Gastrocnemius medialis (tissue), 4 donors: Measurements from ENCODE around the gene CDNF. TPM values are rescaled to one million over a fixed set of nuclear protein-coding genes. Genes with fewer than 3 reads are reported as not detected.

Source experiments
- ATAC-seq, 2 donors: fragments of 150-250 bp; one replicate each; pipeline ENCODE4 v1.9.1; 2016
- DNase-seq, 2 donors: peaks; one replicate each; pipeline ENCODE4 v3.0.0-alpha.2; 2019
- H3K27ac ChIP-seq, 4 donors: fragments of 200-600 bp; sonication (generic); 1 replicate in 1 of 4; 2 replicates in 3 of 4; pipeline ENCODE4 v1.5.1; 2016 to 2018; ENCODE audit warnings: mild to moderate bottlenecking in 2 of 4, moderate library complexity in 1 of 4
- H3K27me3 ChIP-seq, 3 donors: fragments of 200-600 bp; sonication (generic) in 2 of 3; 1 replicate in 1 of 3; 2 replicates in 2 of 3; pipeline versions ENCODE4 v1.5.1 to v1.6.0; 2016 to 2019; ENCODE audit warnings: mild to moderate bottlenecking in 1 of 3, moderate library complexity in 1 of 3
- H3K36me3 ChIP-seq, 2 donors: fragments of 200-600 bp; sonication (generic) in 1 of 2; one replicate each; pipeline ENCODE4 v1.5.1; 2017 to 2018
- H3K4me1 ChIP-seq, 2 donors: fragments of 200-600 bp; sonication (generic) in 1 of 2; one replicate each; pipeline ENCODE4 v1.5.1; 2016 to 2017; ENCODE audit warnings: mild to moderate bottlenecking in 2 of 2
- H3K4me3 ChIP-seq, 4 donors: fragments of 200-600 bp; sonication (generic) in 3 of 4; 1 replicate in 1 of 4; 2 replicates in 3 of 4; pipeline ENCODE4 v1.5.1; 2016 to 2019; ENCODE audit warnings: mild to moderate bottlenecking in 2 of 4
- H3K9me3 ChIP-seq, 3 donors: fragments of 200-600 bp; sonication (generic) in 2 of 3; 1 replicate in 1 of 3; 2 replicates in 2 of 3; pipeline ENCODE4 v1.5.1; 2016 to 2019
- POLR2A ChIP-seq, 2 donors: fragments of 450-650 bp; IDR thresholded peaks; one replicate each; pipeline ENCODE4 v1.6.1; 2017; ENCODE audit warnings: antibody characterized with exemption in 2 of 2, mild to moderate bottlenecking in 2 of 2, moderate library complexity in 2 of 2
- in situ Hi-C, 4 donors: fragments of 200-750 bp; cut with MboI; loops; one replicate each; pipeline versions ENCODE4 v1.15.0 to v1.8.0; 2017; ENCODE audit warnings: low sequenced_read_pairs in 4 of 4
- intact Hi-C: fragments of 100-400 bp; cut with DNase I; formaldehyde crosslinking; loops from one replicate; pipeline ENCODE4 v1.15.1; 2023; ENCODE audit warnings: low total_unique reads
- total RNA-seq, 4 donors: library from RNA; depleted of rRNA; stranded (reverse); fragments of >200 nt; gene quantifications; one replicate each; pipeline versions ENCODE4 v1.1.0 to v1.2.3, GENCODE V29; 2016
- TF ChIP-seq, protein P1 (sequence below), 5 experiments: fragments of 450-650 bp in 3 of 5; fragments of 200-600 bp in 2 of 5; sonication (generic) in 2 of 5; IDR thresholded peaks in 4 of 5; conservative IDR thresholded peaks in 1 of 5; 1 replicate in 4 of 5; 2 replicates in 1 of 5; pipeline ENCODE4 v1.5.1; 2016 to 2019; ENCODE audit warnings: antibody characterized with exemption in 5 of 5, mild to moderate bottlenecking in 3 of 5, moderate library complexity in 3 of 5

The CDNF gene
- total RNA-seq, 4 donors from 2014 or later: 8.6 to 18.3 (median 10.9) TPM

DNA sequence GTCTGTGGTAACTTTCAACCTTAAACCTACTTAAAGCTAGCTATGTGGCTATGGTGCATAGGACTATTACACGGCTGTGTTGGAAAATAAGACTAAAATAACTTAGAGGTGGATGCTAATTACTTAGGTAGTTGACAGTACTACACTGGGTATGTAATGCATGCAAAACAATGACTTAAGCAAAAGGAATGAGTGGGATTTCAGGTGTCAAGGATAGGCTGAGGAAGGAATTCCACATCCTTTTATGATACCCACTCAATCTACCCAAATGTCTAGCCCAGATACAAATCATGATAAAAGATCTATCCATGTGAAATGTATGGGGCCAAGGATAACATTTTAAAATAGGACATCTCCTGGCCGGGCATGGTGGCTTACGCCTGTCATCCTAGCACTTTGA lies 13.9 kb downstream of the CDNF start:
- H3K9me3 ChIP-seq: no peaks in the 10 kb centered on the region
- in situ Hi-C loops: loop anchor here in 1 of 4 donors (10.0 kb wide), 1 partner anchor 319 kb away; no protein-coding TSS in a partner anchor
- no peak overlapping the region for H3K27ac ChIP-seq
- no peaks in the 10 kb centered on the region for H3K4me1 ChIP-seq
- no peak overlapping the region for H3K4me3 ChIP-seq
- intact Hi-C loops: loop anchor here (10.0 kb wide), 1 partner anchor 329 kb away; no protein-coding TSS in a partner anchor
- H3K27me3 ChIP-seq: no peaks in the 10 kb centered on the region
- DNase-seq (no peak), ATAC-seq (no peak)
- no peaks in the 10 kb centered on the region for H3K36me3 ChIP-seq
- TF ChIP-seq, protein P1, sequence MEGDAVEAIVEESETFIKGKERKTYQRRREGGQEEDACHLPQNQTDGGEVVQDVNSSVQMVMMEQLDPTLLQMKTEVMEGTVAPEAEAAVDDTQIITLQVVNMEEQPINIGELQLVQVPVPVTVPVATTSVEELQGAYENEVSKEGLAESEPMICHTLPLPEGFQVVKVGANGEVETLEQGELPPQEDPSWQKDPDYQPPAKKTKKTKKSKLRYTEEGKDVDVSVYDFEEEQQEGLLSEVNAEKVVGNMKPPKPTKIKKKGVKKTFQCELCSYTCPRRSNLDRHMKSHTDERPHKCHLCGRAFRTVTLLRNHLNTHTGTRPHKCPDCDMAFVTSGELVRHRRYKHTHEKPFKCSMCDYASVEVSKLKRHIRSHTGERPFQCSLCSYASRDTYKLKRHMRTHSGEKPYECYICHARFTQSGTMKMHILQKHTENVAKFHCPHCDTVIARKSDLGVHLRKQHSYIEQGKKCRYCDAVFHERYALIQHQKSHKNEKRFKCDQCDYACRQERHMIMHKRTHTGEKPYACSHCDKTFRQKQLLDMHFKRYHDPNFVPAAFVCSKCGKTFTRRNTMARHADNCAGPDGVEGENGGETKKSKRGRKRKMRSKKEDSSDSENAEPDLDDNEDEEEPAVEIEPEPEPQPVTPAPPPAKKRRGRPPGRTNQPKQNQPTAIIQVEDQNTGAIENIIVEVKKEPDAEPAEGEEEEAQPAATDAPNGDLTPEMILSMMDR (IDR thresholded peaks at IDR 0.05 in 4 of 5, conservative IDR thresholded peaks at IDR 0.05 in 1 of 5): no peak
- no peak for TF ChIP-seq POLR2A (IDR thresholded peaks at IDR 0.05)

DNA sequence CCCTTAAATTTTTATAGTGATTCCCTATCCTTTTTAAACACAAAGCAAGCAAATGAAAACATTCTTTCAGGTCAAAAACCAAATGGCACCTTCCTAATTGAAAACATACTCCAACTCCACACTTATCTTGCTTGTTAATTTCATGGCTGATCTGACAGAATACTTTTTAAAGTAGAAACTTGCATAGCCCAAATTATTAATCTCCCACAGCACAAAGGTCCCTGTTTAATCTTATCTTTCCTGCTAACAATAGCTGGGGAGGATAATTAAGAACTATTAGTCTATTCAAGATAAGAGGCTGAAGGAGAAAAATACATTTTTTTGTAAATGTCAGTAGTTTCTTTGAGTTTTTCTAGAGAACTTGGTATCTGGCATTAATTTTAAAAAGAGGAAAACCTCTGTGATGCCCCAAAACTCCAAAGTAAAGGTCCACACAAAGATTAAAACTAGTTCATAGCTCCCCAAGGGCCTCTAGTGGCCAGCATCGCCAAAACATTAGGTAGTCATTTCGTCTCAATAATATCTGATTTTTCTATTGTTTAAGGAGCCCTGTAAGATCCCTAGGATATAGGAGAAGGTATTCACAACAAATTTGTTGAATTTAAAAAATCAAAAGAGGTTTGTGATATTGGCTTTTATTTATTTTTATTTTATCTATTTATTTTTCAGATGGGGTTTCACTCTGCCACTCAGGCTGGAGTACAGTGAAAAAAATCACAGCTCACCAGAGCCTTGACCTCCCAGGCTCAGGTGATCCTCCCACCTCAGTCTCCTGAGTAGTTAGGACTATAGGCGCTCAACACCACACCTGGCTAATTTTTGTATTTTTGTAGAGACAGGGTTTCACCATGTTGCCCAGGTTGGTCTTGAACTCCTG lies 14.7 kb downstream of the CDNF start:
- intact Hi-C loops: loop anchor here (10.0 kb wide), 1 partner anchor 328 kb away; no protein-coding TSS in a partner anchor
- no peaks in the 10 kb centered on the region for H3K36me3 ChIP-seq
- no peak overlapping the region for H3K4me3 ChIP-seq
- H3K4me1 ChIP-seq: no peaks in the 10 kb centered on the region
- DNase-seq: no peak
- in situ Hi-C loops: loop anchor here in 1 of 4 donors (10.0 kb wide), 1 partner anchor 318 kb away; no protein-coding TSS in a partner anchor
- no peaks in the 10 kb centered on the region for H3K27me3 ChIP-seq
- TF ChIP-seq POLR2A (IDR thresholded peaks at IDR 0.05): no peak
- TF ChIP-seq, protein P1 (IDR thresholded peaks at IDR 0.05 in 4 of 5, conservative IDR thresholded peaks at IDR 0.05 in 1 of 5): peak in 2 of 5 experiments; percentile 28 to 33
- no peaks in the 10 kb centered on the region for H3K9me3 ChIP-seq
- no peak overlapping the region for H3K27ac ChIP-seq
- no peak for ATAC-seq

DNA sequence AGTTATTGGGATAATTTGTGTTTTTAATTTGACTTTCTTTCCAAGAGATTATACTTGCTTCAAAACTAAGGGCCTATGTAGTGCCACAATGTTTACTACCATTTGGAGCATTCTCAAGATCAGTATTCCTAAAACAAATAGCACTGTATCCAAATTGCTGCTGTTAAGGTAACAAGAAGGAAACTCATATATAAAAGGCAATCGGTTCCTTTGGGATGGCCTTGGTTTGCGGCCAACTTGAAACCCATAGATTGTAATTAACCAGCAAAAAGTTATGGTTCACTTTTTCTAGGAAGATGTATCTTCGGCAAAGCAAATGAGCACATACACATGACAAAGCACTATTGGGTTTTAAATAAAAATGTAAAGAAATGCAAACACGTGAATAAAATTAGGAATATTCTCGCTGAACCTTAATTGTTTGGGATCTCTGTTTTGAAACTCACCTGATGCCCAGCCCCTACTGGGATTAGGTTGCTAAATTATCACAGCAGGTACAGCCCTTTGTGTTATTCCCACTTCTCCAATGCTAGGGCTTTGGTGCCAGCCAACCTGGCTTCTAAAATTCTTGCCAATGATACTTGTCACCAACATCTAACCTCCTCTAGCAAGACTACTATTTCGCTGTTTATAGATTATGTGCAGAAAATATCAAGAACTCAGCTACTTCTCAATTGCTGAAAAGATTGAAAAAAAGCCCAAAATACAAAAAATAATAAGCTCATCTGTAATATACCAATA lies 16.0 kb downstream of the CDNF start:
- no peaks in the 10 kb centered on the region for H3K36me3 ChIP-seq
- intact Hi-C loops (loop anchor here (10.0 kb wide), 1 partner anchor 327 kb away; no protein-coding TSS in a partner anchor), in situ Hi-C loops (loop anchor here in 1 of 4 donors (10.0 kb wide), 1 partner anchor 317 kb away; no protein-coding TSS in a partner anchor)
- H3K4me1 ChIP-seq: no peaks in the 10 kb centered on the region
- H3K4me3 ChIP-seq: no peak overlapping the region
- TF ChIP-seq, protein P1 (IDR thresholded peaks at IDR 0.05 in 4 of 5, conservative IDR thresholded peaks at IDR 0.05 in 1 of 5): no peak
- TF ChIP-seq POLR2A (IDR thresholded peaks at IDR 0.05): no peak
- DNase-seq: no peak
- no peak overlapping the region for H3K27ac ChIP-seq
- no peak for ATAC-seq
- H3K27me3 ChIP-seq: no peaks in the 10 kb centered on the region
- H3K9me3 ChIP-seq: no peaks in the 10 kb centered on the region

DNA sequence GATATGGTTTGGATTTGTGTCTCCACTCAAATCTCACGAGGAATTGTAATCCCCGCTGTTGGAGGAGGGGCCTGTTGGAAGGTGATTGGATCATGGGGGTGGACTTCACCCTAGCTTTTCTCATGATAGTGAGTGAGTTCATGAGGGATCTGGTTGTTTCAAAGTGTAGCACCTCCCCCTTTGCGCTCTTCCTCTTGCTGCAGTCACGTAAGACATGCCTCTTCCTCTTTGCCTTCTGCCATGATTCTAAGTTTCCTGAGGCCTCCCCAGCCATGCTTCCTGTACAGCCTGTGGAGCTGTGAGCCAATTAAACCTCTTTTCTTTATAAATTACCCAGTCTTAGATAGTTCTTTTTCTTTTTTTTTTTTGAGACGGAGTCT lies 17.1 kb downstream of the CDNF start:
- H3K27ac ChIP-seq: no peak overlapping the region
- no peak for ATAC-seq

More for the DNA sequence above, 17.1 kb downstream of the CDNF start:
- Histone ChIP-seq H3K27me3 (no peaks in the 10 kb centered on the region), H3K9me3 (no peaks in the 10 kb centered on the region), H3K36me3 (no peaks in the 10 kb centered on the region), H3K4me3 (no peak overlapping the region), H3K4me1 (no peaks in the 10 kb centered on the region)
- in situ Hi-C loops: loop anchor here in 1 of 4 donors (10.0 kb wide), 1 partner anchor 316 kb away; no protein-coding TSS in a partner anchor
- intact Hi-C loops: loop anchor here (10.0 kb wide), 1 partner anchor 326 kb away; no protein-coding TSS in a partner anchor
- TF ChIP-seq, protein P1 (IDR thresholded peaks at IDR 0.05 in 4 of 5, conservative IDR thresholded peaks at IDR 0.05 in 1 of 5): no peak
- no peak for TF ChIP-seq POLR2A (IDR thresholded peaks at IDR 0.05)
- no peak for DNase-seq
